NCI-H2029 treated with DMSO at 0.1 percent for 48 hours (cell line): ENCODE measurements around the gene ZMYND10.
"Not testable (repeated sequence)": the region's sequence is repeated elsewhere in the genome, so short reads cannot be mapped to it uniquely, and the experiment has no call there.

Experiments
- DNase-seq: peaks from one replicate; lab custom pipeline; 2025; lab: John Stamatoyannopoulos, UW

Gene ZMYND10

GRCh38 chr3:50325113-50325480 lies 20.4 kb downstream of the ZMYND10 start:
- DNase-seq, result no peak

GRCh38 chr3:50324351-50325112 lies 21.0 kb downstream of the ZMYND10 start:
- no peak for DNase-seq

GRCh38 chr3:50323614-50324199 lies 21.8 kb downstream of the ZMYND10 start:
- DNase-seq, result no peak

DNA sequence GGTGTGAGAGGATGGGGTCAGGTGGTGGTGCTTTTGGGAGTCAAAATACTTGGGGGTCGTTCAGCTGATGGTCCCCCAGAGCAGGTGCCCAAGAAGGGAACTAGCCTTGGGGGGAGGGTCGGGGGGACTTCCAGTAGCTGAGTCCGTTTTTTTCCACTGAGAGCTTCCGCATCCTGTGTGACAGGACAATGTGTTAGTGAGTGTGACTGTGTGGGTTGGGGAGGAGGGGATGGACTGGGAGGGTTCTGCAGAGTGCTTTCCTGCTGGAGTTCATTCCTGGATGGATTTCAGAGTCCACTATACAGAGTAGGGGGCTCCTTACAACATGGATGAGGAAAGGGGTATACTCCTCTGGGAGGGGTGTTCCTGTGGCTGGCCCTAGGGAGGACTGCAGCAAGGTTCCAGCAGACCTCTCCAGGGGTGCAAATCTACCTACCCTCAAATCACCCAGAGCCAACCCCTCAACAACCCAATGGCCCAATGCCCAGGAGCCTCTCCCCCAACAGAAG lies 22.4 kb downstream of the ZMYND10 start:
- DNase-seq, result no peak

DNA sequence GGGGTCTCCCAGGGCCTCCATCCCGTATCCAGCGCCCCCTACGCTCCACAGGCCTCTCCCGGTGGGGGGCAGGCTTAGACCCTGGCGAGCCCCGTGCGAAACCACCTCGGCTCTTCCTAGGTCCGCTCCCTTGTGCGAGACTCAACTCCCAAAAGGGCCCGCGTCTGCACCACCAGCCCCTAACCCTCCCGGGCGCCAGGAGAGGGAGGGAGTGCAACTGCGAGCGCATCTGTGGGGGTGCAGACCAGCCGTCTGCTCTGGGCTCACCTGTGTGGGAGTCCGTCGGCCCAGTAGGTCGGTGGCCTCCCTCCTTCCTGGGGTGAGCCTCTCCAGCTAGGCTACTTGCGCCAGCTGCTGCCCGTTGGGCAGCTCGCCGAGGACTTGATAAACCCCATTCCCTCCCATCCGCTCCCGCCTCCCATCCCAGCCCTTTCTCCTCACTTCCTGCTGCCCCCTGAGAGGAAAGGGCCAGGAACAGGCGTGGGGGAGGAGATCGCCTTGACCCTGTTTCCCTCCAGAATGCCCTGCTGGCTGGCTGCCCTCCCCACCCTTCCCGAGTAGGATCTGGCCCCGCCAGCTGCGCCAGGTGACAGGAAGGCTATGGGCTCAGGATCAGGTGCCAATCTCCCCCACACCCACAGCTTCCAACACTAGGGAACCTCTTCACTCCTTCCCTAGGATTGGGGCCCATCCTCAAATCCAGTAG lies 23.0 kb downstream of the ZMYND10 start, which contains the start of gene HYAL2:
TSS of gene HYAL2 (minus strand) at position 360 of the 706 bp plus-strand sequence. CDS start 2,256 bp downstream, outside the sequence.
- DNase-seq, result peak; percentile 25

GRCh38 chr3:50322115-50322385 lies 23.5 kb downstream of the ZMYND10 start:
- no peak for DNase-seq

GRCh38 chr3:50321336-50322114 lies 24.0 kb downstream of the ZMYND10 start:
- peak; percentile 53 for DNase-seq

GRCh38 chr3:50320853-50321335 lies 24.6 kb downstream of the ZMYND10 start:
- DNase-seq, result no peak

DNA sequence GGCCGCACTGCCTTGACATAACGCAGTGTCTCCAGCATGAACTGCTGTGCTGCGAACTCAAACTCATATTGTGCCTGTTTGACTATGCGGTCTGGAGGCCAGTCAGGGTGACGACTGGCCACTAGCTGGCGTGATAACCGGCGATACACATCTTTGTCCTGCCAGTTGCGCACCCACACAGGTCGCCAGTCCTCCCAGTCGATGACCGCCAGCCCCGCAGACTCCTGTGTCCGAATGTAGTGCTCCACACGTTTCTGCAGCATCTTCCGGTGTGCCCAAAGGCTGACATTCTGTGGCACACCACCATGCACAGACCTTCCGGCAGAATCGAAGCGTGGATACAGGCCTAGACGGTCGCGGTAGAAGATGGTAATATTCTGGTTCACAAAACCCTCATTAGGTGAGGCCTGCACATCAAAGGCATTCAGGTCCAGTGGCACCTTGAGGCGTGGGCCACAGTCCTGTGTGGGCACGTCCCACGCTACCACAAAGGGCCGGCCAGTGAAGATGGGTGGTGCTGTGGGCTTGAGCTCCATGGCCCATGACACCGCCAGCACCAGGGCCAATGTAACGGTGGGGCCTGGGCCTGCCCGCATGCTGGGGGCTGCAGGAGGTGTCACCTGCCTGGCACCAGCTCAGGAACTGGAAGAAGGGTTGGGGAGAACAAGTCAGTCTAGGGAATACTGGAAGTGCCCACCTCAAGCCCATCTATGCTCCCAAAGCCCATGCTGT lies 25.5 kb downstream of the ZMYND10 start:
- DNase-seq, result no peak

GRCh38 chr3:50319181-50319893 lies 26.2 kb downstream of the ZMYND10 start:
- DNase-seq, result no peak

GRCh38 chr3:50318615-50319014 lies 26.9 kb downstream of the ZMYND10 start:
- DNase-seq, result no peak

- no peak for DNase-seq
Measured at GRCh38 chr3:50318163-50318562, 27.4 kb downstream of the ZMYND10 start.

DNA sequence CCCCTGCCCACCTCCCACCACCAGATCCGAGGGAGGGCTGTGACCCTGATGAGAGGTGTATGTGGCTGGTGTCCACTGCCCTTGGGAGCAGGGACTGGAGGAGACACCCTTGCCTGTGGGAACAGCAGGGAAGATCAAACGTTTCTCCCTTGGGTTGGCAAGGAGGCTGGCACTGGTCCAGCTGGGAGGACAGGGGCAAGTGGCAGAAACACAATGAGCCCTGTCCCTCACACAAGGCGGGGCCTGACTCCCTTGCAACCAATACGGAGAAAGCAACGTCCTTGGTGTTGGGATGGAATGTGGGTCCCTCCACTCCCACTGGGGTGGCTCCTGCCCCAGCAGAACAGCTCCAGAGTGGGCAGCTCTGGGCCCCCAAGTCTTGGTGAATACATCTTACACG lies 28.2 kb downstream of the ZMYND10 start:
- DNase-seq, result no peak

DNA sequence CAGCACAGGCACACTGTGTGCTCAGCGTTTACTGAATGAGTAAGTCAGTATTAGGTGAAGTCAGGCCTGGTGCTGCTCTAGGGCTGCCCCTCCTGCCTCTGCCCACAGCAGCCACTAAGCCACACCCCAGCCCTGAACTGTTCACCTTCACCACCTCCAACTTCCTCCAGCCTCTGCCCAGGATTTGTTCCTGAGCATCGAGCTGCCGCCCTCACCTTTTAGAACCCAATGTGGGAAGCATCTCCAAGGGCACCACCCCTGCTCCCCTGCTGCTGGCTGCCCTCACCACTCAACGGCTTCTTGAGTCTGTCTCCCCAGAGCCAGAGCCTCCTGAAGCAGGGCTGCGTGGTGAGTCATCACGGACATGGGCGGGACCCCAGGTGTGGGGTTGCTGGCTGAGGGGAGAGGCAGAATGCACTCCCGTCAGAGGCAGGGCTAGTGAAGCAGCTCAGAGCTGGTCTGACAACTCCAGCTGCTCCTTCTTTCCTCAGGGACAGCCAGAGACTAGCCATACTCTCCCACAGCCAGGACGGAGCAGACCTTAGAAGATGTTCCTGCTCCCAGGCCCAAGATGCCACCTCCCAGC lies 28.8 kb downstream of the ZMYND10 start:
- DNase-seq, result no peak

- no peak for DNase-seq
Measured at GRCh38 chr3:50314816-50315215, 30.7 kb downstream of the ZMYND10 start.

DNA sequence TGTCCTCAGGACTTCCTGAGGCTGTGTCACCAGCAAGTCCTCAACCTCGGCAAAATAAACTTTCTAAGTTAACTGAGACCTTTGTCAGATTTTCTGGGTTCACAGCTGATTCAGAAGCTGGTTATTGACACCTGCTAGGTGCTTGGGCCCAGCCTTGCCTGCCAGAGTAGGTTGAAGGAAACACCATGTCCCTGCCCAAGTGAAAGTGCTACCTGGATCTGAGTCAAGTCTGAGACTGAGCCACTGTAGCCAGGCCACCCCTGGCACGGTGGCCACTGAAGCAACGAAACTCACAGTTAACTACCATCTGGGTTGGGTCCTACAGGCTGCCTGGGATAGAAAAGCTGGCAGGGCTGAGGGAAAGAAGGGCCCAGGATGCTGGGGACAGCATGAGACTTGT lies 31.2 kb downstream of the ZMYND10 start:
- DNase-seq, result no peak

DNA sequence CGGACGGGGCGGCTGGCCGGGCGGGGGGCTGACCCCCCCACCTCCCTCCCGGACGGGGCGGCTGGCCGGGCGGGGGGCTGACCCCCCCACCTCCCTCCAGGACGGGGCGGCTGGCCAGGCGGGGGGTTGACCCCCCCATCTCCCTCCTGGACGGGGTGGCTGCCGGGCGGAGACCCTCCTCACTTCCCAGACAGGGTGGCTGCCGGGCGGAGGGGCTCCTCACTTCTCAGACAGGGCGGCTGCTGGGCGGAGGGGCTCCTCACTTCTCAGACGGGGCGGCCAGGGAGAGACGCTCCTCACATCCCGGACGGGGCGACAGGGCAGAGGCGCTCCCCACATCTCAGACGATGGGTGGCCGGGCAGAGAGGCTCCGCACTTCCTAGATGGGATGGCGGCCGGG lies 33.5 kb downstream of the ZMYND10 start:
- DNase-seq, result not testable (repeated sequence)

GRCh38 chr3:50304601-50305000 lies 40.9 kb downstream of the ZMYND10 start:
- DNase-seq, result no peak

GRCh38 chr3:50303013-50303815 lies 42.3 kb downstream of the ZMYND10 start, which contains the start of gene HYAL1:
Gene HYAL1, minus strand, starts transcription at chr3:50303574. Its CDS starts 618 bp downstream, at chr3:50302956.
- no peak for DNase-seq
